ENCODE measurements around the gene KLK13. TPM values are rescaled to one million over a fixed set of nuclear protein-coding genes. Genes with fewer than 3 reads are reported as not detected.

KLK13 gene
- total and polyA plus RNA-seq, 2 donors from 2014 or later = not detected

- no peak for DNase-seq
- Histone ChIP-seq H3K36me3 (ENCODE audit: control insufficient read depth in 2 of 3, insufficient read depth in 3 of 3, low read length in 3 of 3) (no peaks in the 10 kb centered on the region), H3K27ac (ENCODE audit: low read depth in 2 of 2, low read length in 2 of 2) (no peak overlapping the region), H3K9me3 (ENCODE audit: control insufficient read depth in 2 of 3, insufficient read depth in 1 of 3, low read length in 3 of 3) (no peaks in the 10 kb centered on the region), H3K4me3 (ENCODE audit: low read length in 3 of 3) (no peak overlapping the region), H3K9ac (ENCODE audit: low read length in 3 of 3) (no peak overlapping the region), H3K27me3 (ENCODE audit: control insufficient read depth, insufficient read depth, low read length) (no peaks in the 10 kb centered on the region), H3K4me1 (ENCODE audit: control insufficient read depth in 2 of 3, insufficient read depth in 2 of 3, low read depth in 1 of 3, low read length in 3 of 3) (no peaks in the 10 kb centered on the region)
- FAIRE-seq = no peak
- intact Hi-C loops (cut with DNase I) = no loop called here
- TF ChIP-seq CTCF (IDR thresholded peaks at IDR 0.05; ENCODE audit: borderline replicate concordance, extremely low read depth, insufficient read depth) = no peak
These were observed 57.4 kb downstream of the KLK13 start for GRCh38 chr19:51007488-51007887.

- Histone ChIP-seq H3K36me3 (ENCODE audit: control insufficient read depth in 2 of 3, insufficient read depth in 3 of 3, low read length in 3 of 3) (no peaks in the 10 kb centered on the region), H3K9me3 (ENCODE audit: control insufficient read depth in 2 of 3, insufficient read depth in 1 of 3, low read length in 3 of 3) (no peaks in the 10 kb centered on the region), H3K9ac (ENCODE audit: low read length in 3 of 3) (no peak overlapping the region), H3K27me3 (ENCODE audit: control insufficient read depth, insufficient read depth, low read length) (no peaks in the 10 kb centered on the region), H3K4me3 (ENCODE audit: low read length in 3 of 3) (no peak overlapping the region), H3K4me1 (ENCODE audit: control insufficient read depth in 2 of 3, insufficient read depth in 2 of 3, low read depth in 1 of 3, low read length in 3 of 3) (no peaks in the 10 kb centered on the region), H3K27ac (ENCODE audit: low read depth in 2 of 2, low read length in 2 of 2) (no peak overlapping the region)
- no peak for DNase-seq
- intact Hi-C loops (cut with DNase I) = no loop called here
- TF ChIP-seq CTCF (IDR thresholded peaks at IDR 0.05; ENCODE audit: borderline replicate concordance, extremely low read depth, insufficient read depth) = no peak
- FAIRE-seq = no peak
These were observed 58.5 kb downstream of the KLK13 start for GRCh38 chr19:51006406-51006805.

Other genes starting within 250 kb of the KLK13 start
- gene KLK1, start 241.3 kb downstream of the KLK13 start, total RNA-seq = 0.41 TPM
- 827 TPM for gene KLK1, start 241.3 kb downstream of the KLK13 start, polyA plus RNA-seq (ENCODE audit: insufficient read depth, low read depth, low replicate concordance)
- not detected for gene KLK15, start 231.5 kb downstream of the KLK13 start, total RNA-seq
- gene KLK15, start 231.5 kb downstream of the KLK13 start, polyA plus RNA-seq (ENCODE audit: insufficient read depth, low read depth, low replicate concordance) = 2.7 TPM
- gene KLK3, start 210.2 kb downstream of the KLK13 start, total RNA-seq = not detected
- gene KLK3, start 210.2 kb downstream of the KLK13 start, polyA plus RNA-seq (ENCODE audit: insufficient read depth, low read depth, low replicate concordance) = 1.6 TPM
- gene KLK2, start 191.7 kb downstream of the KLK13 start, total RNA-seq = not detected
- not detected for gene KLK2, start 191.7 kb downstream of the KLK13 start, polyA plus RNA-seq (ENCODE audit: insufficient read depth, low read depth, low replicate concordance)
- gene KLK4, start 153.7 kb downstream of the KLK13 start, total RNA-seq = not detected
- 1.2 TPM for gene KLK4, start 153.7 kb downstream of the KLK13 start, polyA plus RNA-seq (ENCODE audit: insufficient read depth, low read depth, low replicate concordance)
- gene KLK5, start 112.1 kb downstream of the KLK13 start, total RNA-seq = 0.88 TPM
- gene KLK5, start 112.1 kb downstream of the KLK13 start, polyA plus RNA-seq (ENCODE audit: insufficient read depth, low read depth, low replicate concordance) = 1.1 TPM
- 15.0 TPM for gene KLK6, start 95.5 kb downstream of the KLK13 start, total RNA-seq
- gene KLK6, start 95.5 kb downstream of the KLK13 start, polyA plus RNA-seq (ENCODE audit: insufficient read depth, low read depth, low replicate concordance) = 30.3 TPM
- 1.0 TPM for gene KLK7, start 81.2 kb downstream of the KLK13 start, total RNA-seq
- gene KLK7, start 81.2 kb downstream of the KLK13 start, polyA plus RNA-seq (ENCODE audit: insufficient read depth, low read depth, low replicate concordance) = 22.5 TPM
- 4.2 TPM for gene KLK8, start 63.5 kb downstream of the KLK13 start, total RNA-seq
- gene KLK8, start 63.5 kb downstream of the KLK13 start, polyA plus RNA-seq (ENCODE audit: insufficient read depth, low read depth, low replicate concordance) = 1.3 TPM
- 0.63 TPM for gene KLK10, start 45.4 kb downstream of the KLK13 start, total RNA-seq
- not detected for gene KLK10, start 45.4 kb downstream of the KLK13 start, polyA plus RNA-seq (ENCODE audit: insufficient read depth, low read depth, low replicate concordance)
- 0.47 TPM for gene KLK11, start 38.5 kb downstream of the KLK13 start, total RNA-seq
- not detected for gene KLK11, start 38.5 kb downstream of the KLK13 start, polyA plus RNA-seq (ENCODE audit: insufficient read depth, low read depth, low replicate concordance)
- not detected for gene KLK12, start 30.1 kb downstream of the KLK13 start, total RNA-seq
- gene KLK12, start 30.1 kb downstream of the KLK13 start, polyA plus RNA-seq (ENCODE audit: insufficient read depth, low read depth, low replicate concordance) = not detected
- 0.22 TPM for gene KLK14, start 17.8 kb upstream of the KLK13 start, total RNA-seq
- gene KLK14, start 17.8 kb upstream of the KLK13 start, polyA plus RNA-seq (ENCODE audit: insufficient read depth, low read depth, low replicate concordance) = not detected
- 8.4 TPM for gene CTU1, start 43.3 kb upstream of the KLK13 start, total RNA-seq
- 5.2 TPM for gene CTU1, start 43.3 kb upstream of the KLK13 start, polyA plus RNA-seq (ENCODE audit: insufficient read depth, low read depth, low replicate concordance)
- gene SIGLEC9, start 59.8 kb upstream of the KLK13 start, total RNA-seq = 8.1 TPM
- 1.6 TPM for gene SIGLEC9, start 59.8 kb upstream of the KLK13 start, polyA plus RNA-seq (ENCODE audit: insufficient read depth, low read depth, low replicate concordance)
- 4.0 TPM for gene SIGLEC7, start 77.2 kb upstream of the KLK13 start, total RNA-seq
- 1.2 TPM for gene SIGLEC7, start 77.2 kb upstream of the KLK13 start, polyA plus RNA-seq (ENCODE audit: insufficient read depth, low read depth, low replicate concordance)
- gene CD33, start 160.0 kb upstream of the KLK13 start, total RNA-seq = 14.0 TPM
- gene CD33, start 160.0 kb upstream of the KLK13 start, polyA plus RNA-seq (ENCODE audit: insufficient read depth, low read depth, low replicate concordance) = 2.6 TPM
- not detected for gene SIGLECL1, start 186.0 kb upstream of the KLK13 start, total RNA-seq
- gene SIGLECL1, start 186.0 kb upstream of the KLK13 start, polyA plus RNA-seq (ENCODE audit: insufficient read depth, low read depth, low replicate concordance) = not detected
- not detected for gene IGLON5, start 246.6 kb upstream of the KLK13 start, total RNA-seq
- gene IGLON5, start 246.6 kb upstream of the KLK13 start, polyA plus RNA-seq (ENCODE audit: insufficient read depth, low read depth, low replicate concordance) = 0.15 TPM

Measured in kidney (tissue), 14 donors.